ENCODE results near the gene SFI1.
"Not testable (repeated sequence)": the region's sequence is repeated elsewhere in the genome, so short reads cannot be mapped to it uniquely, and the experiment has no call there.

Gene SFI1

DNA sequence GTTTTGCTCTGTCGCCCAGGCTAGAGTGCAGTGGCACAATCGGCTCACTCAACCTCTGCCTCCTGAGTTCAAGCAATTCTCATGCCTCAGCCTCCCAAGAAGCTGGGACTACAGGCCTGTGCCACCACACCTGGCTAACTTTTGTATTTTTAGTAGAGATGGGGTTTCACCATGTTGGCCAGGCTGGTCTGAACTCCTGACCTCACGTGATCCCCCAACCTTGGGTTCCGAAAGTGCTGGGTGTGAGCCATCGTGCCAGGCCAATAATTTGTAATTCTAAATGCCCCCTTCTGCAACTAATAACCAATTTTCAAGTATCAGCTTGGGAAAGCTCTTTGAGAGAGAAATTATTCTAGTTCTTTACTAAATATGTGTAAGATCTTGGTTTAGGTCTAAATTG is 3.0 kb upstream of the SFI1 start:
- DNase-seq: not testable (repeated sequence)

GRCh38 chr22:31495343-31495742 is 993 bp upstream of the SFI1 start:
- DNase-seq: no peak

- DNase-seq: no peak
Observed at GRCh38 chr22:31496735-31497146, 405 bp downstream of the SFI1 start.

DNA sequence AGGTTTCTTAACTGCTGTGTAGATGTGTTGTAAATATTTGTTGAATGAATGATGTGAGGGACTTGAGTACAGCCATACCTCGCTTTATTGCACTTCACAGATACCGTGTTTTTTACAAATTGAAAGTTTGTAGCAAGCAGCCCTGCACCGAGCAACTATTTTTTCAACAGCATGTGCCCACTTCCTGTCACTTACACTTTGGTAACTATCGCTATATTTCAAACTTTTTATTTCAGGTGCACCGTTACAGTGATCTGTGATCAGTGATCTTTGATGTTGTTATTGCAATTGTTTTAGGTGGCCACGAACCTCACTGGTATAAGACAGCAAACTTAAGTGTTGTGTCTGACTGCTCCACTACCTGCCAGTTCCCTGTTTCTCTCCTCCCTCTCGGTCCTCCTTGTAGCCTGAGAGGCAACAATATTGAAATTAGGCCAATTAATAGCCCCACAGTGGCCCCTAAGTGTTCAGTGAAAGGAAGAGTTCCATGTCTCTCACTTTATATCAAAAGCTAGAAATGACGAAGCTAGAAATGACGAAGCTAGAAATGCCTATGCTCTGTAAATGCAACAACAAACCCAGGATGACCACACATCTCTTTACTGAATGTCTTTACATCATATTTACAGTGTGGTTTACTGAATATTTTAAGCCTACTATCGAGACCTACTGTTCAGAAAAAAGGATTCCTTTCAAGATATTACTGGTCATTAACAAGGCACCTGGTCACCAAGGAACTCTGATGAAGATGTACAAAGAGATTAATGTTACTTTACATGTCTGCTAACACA is 1.0 kb downstream of the SFI1 start:
- no peak for DNase-seq

GRCh38 chr22:31501738-31502137 is 5.4 kb downstream of the SFI1 start:
- DNase-seq: no peak

- DNase-seq: no peak
Observed at GRCh38 chr22:31503211-31503964, 7.1 kb downstream of the SFI1 start.

DNA sequence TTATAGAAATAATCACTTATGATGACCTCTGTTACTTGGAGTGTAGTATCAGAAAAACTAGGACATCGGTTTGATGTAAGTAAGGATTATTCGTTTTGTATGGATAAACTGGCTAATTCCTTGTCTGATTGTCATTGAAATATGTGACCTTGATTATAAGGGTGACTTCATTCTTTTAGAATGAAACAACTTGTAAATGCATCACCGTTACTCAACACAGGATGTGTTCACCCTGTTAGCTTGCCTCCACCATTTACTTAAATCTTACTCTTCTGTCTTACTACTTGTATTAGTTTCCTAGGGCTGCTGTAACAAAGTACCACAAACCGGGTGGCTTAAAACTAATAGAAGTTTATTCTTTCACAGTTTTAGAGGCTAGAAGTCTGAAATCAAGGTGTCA is 7.9 kb downstream of the SFI1 start:
- no peak for DNase-seq

- DNase-seq: not testable (repeated sequence)
Observed at GRCh38 chr22:31507517-31507916, 11.2 kb downstream of the SFI1 start.

DNA sequence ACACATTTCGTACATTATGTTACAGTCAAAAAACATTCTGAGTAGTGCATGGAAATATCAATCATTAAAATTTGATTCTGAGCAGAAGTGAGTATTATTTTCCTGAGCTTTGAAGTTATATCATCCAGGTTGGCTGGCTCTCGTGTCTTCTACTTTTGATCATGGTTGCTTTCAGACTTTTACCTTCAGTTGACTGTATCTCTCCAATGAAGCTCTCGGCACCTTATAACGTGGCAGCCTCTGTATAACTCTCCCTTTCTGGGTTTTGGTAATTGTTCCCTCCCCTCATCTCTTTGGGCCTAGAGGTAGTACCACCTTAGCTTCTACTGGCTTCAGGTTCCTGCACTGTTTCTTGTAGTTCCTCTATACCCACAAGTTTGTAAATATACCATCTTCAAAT is 12.2 kb downstream of the SFI1 start:
- DNase-seq: no peak

GRCh38 chr22:31509061-31509762 is 12.9 kb downstream of the SFI1 start:
- DNase-seq: no peak

DNA sequence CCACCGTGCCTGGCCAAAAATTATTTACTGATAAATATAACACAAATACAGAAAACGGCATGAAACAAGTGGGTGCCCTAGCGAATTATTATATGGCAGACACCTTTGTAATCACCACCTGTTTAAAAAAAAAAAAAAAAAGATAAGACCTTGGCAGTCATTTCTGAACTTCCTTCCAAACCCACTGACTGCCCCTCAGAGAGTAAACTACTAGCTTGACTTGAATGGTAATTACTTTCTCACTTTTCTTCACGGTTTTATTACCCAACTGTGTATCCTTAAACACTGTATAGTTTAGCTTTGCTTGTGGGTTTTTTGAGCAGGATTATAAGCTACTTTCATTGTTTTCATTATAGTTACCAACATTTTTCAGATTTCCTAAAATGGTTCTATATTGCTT is 23.7 kb downstream of the SFI1 start:
- DNase-seq: no peak

- not testable (repeated sequence) for DNase-seq
Observed at GRCh38 chr22:31524132-31524531, 27.8 kb downstream of the SFI1 start.

DNA sequence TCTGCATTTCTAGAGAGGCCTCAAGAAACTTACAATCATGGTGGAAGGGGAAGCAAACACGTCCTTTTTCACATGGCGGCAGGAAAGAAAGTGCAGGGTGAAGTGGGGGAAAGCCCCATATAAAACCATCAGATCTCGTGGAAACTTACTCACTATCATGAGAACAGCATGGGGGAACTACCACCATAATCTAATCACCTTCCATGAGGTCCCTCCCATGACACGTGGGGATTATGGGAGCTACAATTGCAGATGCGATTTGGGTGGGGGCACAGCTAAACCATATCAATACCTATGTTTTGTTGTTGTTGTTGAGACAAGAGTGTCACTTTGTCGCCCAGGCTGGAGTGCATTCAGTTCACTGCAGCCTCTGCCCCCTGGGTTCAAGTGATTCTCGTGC is 29.9 kb downstream of the SFI1 start:
- DNase-seq: no peak

- DNase-seq: no peak
Observed at GRCh38 chr22:31530823-31531195, 34.5 kb downstream of the SFI1 start.

DNA sequence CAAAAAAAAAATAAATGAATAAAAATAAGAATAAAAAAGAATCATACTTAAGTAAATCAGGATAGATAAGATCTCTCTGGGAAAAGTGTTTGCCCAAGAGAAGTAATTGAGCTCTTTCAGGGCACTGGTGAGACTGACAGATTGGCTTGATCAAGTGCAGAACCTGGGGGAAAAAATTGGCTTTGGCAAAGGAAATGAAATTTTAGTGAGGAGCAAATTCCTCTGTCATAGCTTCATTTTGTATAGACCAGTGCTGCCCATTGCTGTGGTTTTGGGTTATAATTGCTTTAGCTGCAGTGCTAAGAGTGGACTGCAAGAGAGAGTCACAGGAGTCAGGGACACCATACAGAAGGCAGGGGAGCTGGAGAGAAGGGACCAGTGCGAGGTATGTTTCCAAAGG is 35.7 kb downstream of the SFI1 start:
- no peak for DNase-seq

- no peak for DNase-seq
Observed at GRCh38 chr22:31533374-31533773, 37.0 kb downstream of the SFI1 start.

DNA sequence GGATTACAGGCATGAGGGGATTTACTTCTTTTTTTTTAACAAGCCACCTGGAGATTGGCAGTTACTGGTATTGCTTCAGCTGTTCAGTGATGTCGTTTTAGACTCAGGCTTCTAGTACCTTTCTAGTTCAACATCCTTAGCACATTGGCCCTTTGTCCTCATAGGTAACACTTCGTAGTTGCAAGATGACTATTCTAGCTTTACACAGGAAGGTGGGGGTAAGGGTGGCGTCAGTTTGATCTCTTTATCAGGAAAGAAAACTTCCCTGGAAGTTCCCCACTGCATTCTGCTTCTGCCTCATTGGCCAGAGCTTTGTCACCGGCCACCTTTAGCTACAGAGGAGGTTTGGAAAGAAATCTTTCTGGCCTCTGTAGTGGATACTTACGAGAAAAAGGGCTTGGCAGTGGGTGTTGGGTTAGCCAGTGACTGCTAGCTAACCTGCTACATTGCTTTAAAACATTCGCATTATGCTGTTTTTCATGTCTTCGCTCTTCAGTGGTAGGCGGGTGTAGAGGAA is 40.7 kb downstream of the SFI1 start:
- no peak for DNase-seq

- no peak for DNase-seq
Observed at GRCh38 chr22:31538815-31539214, 42.5 kb downstream of the SFI1 start.

GRCh38 chr22:31540166-31540565 is 43.8 kb downstream of the SFI1 start:
- not testable (repeated sequence) for DNase-seq

DNA sequence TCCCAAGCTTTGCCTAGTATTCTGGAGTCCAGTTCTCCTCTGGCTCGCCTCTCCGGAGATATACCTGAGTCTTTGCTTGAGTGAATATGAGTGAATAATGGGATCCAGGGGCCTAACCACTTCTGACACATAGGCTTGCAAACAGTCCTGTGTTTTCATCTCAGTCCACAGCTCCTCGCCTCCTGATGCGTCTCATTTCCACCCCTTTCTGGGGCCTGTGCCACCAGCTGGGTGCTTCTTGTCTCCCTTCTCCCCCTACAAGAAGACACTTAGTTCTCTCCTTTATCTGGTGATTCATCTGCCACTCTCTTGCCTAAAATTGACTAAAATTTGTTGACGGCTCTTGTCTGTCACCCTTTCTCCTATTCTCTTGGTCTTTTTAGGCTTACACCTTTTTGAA is 44.6 kb downstream of the SFI1 start:
- no peak for DNase-seq

GRCh38 chr22:31544481-31545480 is 48.4 kb downstream of the SFI1 start:
- DNase-seq: no peak

DNA sequence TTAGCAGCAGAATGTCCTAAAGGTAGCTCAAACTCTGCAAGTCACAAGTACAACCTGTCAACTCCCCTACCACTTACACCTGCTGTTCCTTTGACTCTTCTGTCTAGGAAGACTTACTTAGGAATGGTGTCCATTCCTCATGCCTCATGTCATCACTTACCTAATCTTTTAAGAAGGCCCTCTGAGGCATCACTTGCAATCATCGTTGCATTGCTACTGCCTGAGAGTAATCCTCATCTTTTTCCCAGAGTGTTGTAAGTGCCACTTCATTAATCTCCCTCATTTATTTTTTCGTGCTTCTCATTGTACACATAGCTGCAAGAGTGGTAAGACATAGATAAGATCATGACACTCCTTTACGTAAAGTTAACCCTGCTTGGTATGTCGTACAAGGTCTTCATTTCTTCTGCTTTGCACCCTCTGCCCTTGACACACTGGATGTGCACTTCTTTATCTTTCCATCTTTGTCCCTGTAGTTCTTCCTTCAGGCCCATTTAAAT is 54.6 kb downstream of the SFI1 start:
- DNase-seq: no peak

Measured in NCI-H748 treated with DMSO at 0.1 percent for 48 hours (cell line).